Omental fat pad (tissue), 4 donors: ENCODE measurements around the gene APOBEC3C. TPM values are rescaled to one million over a fixed set of nuclear protein-coding genes. Genes with fewer than 3 reads are reported as not detected.
"Not testable (repeated sequence)": the region's sequence is repeated elsewhere in the genome, so short reads cannot be mapped to it uniquely, and the experiment has no call there.

Experiments
- ATAC-seq: fragments of 150-250 bp; one replicate; pipeline ENCODE4 v1.9.1; 2016; ENCODE audit warnings: mild to moderate bottlenecking, moderate library complexity; ENCODE audit not compliant: low FRiP score
- DNase-seq: peaks from one replicate; pipeline ENCODE4 v3.0.0-alpha.2; 2019; ENCODE audit warnings: low spot score
- CTCF ChIP-seq, 3 donors: fragments of 450-650 bp; IDR thresholded peaks; one replicate each; pipeline ENCODE4 v1.5.1; 2016 to 2017; ENCODE audit warnings: antibody characterized with exemption in 3 of 3, mild to moderate bottlenecking in 3 of 3, moderate library complexity in 2 of 3
- total RNA-seq, 4 donors: library from RNA; depleted of rRNA; stranded (reverse); fragments of >200 nt; gene quantifications; one replicate each; pipeline ENCODE4 v1.1.0, GENCODE V29; 2016

Gene APOBEC3C
- total RNA-seq, 4 donors from 2014 or later = 5.8 to 11.0 (median 7.8) TPM

GRCh38 chr22:39027717-39028116, 13.7 kb downstream of the APOBEC3C start:
- ATAC-seq = no peak
- no peak for DNase-seq
- TF ChIP-seq CTCF (IDR thresholded peaks at IDR 0.05) = no peak

GRCh38 chr22:39028281-39028680, 14.2 kb downstream of the APOBEC3C start:
- ATAC-seq (no peak), DNase-seq (no peak)
- TF ChIP-seq CTCF (IDR thresholded peaks at IDR 0.05) = no peak

- no peak for TF ChIP-seq CTCF (IDR thresholded peaks at IDR 0.05)
Observed at GRCh38 chr22:39029227-39029626, 15.2 kb downstream of the APOBEC3C start.

GRCh38 chr22:39030705-39031104, 16.6 kb downstream of the APOBEC3C start:
- no peak for ATAC-seq
- no peak for TF ChIP-seq CTCF (IDR thresholded peaks at IDR 0.05)
- no peak for DNase-seq

More at GRCh38 chr22:39029227-39029626, 15.2 kb downstream of the APOBEC3C start:
- DNase-seq = no peak
- ATAC-seq = no peak

- ATAC-seq, DNase-seq: not testable (repeated sequence)
Observed at GRCh38 chr22:39031434-39032295, 17.6 kb downstream of the APOBEC3C start.

- not testable (repeated sequence) for ATAC-seq
Observed at GRCh38 chr22:39037071-39037470, 23.0 kb downstream of the APOBEC3C start.

GRCh38 chr22:39039306-39040126, 25.5 kb downstream of the APOBEC3C start:
- no peak for TF ChIP-seq CTCF (IDR thresholded peaks at IDR 0.05)
- ATAC-seq (no peak), DNase-seq (no peak)

More at GRCh38 chr22:39037071-39037470, 23.0 kb downstream of the APOBEC3C start:
- not testable (repeated sequence) for DNase-seq

GRCh38 chr22:39040155-39040537, 26.1 kb downstream of the APOBEC3C start:
- peak; percentile 8 for ATAC-seq
- not testable (repeated sequence) for DNase-seq

GRCh38 chr22:39040538-39041296, 26.7 kb downstream of the APOBEC3C start, which contains the start of gene APOBEC3F:
Gene APOBEC3F, plus strand, starts transcription at chr22:39040864. Its CDS starts 97 bp downstream, at chr22:39040961.
- not testable (repeated sequence) for DNase-seq
- peak; percentile 86 for ATAC-seq
